ENCODE results near the gene LCN15. TPM values are rescaled to one million over a fixed set of nuclear protein-coding genes. Genes with fewer than 3 reads are reported as not detected.

Gene LCN15
- total and polyA plus RNA-seq, 2 of the 13 experiments (the other 11 are each of a cell fraction or from before 2014, with no cell fraction given) = 1.3 to 53.7 TPM

DNA sequence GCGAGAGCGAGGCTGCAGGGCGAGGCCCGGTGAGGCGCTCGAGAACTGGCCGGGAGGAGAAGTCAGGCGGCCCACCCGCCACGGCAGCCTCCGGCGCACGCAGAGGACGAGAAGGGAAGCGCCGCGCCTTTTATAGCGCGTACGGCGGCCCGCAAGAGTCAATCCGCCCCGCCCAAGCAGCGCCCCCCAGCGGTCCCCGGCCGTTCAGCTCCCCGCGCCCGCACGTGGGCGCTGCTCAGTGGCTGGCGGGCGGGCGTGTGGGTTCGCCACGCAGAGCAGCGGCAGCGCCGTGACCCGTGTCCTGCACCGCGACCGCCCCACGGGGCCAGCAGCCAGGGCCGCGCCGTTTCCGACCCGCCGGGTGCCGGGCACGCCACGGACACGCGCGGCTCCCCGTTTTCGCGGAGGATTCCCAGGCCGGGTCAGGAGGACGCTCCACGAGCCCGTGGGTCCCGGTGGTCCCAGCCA is 36.2 kb downstream of the LCN15 start (continued):
- peak; percentile 27; the same call in 1 of the 2 replicates for TF ChIP-seq ZNF280D (CRISPR knock-in tag; IDR thresholded peaks at IDR 0.05)
- TF ChIP-seq TEAD2 (CRISPR knock-in tag; IDR thresholded peaks at IDR 0.05) = peak; percentile 53; the same call in 1 of the 2 replicates
- TF ChIP-seq BHLHE40 (IDR thresholded peaks at IDR 0.05; ENCODE audit: low read length) = peak; percentile 86
- TF ChIP-seq HNRNPLL (IDR thresholded peaks at IDR 0.05; ENCODE audit: low read depth, low read length, poor library complexity, severe bottlenecking) = peak; percentile 58
- peak; percentile 84; the same call in 1 of the 2 replicates for TF ChIP-seq TARDBP (CRISPR knock-in tag; IDR thresholded peaks at IDR 0.05)
- TF ChIP-seq SP1 (IDR thresholded peaks at IDR 0.05) = no peak
- TF ChIP-seq SP1 (CRISPR knock-in tag; IDR thresholded peaks at IDR 0.05) = peak; percentile 89
- peak; percentile 31; the same call in 1 of the 2 replicates for TF ChIP-seq FOXJ3 (CRISPR knock-in tag; IDR thresholded peaks at IDR 0.05; ENCODE audit: borderline replicate concordance)
- TF ChIP-seq ZNF484 (CRISPR knock-in tag; IDR thresholded peaks at IDR 0.05; ENCODE audit: borderline replicate concordance, low read depth) = no peak
- peak; percentile 52 for TF ChIP-seq ZNF883 (CRISPR knock-in tag; IDR thresholded peaks at IDR 0.05; ENCODE audit: not compliant biosample characterization)
- peak; percentile 51 for TF ChIP-seq FOXO1 (CRISPR knock-in tag; IDR thresholded peaks at IDR 0.05)
- TF ChIP-seq MIER2 (CRISPR knock-in tag; IDR thresholded peaks at IDR 0.05) = no peak
- TF ChIP-seq KAT8 (CRISPR knock-in tag; IDR thresholded peaks at IDR 0.05) = peak; percentile 91
- TF ChIP-seq DZIP1 (CRISPR knock-in tag; IDR thresholded peaks at IDR 0.05) = no peak
- TF ChIP-seq ZNF792 (CRISPR knock-in tag; IDR thresholded peaks at IDR 0.05) = peak; percentile 86; the same call in 1 of the 2 replicates
- TF ChIP-seq TEAD3 (CRISPR knock-in tag; optimal IDR thresholded peaks at IDR 0.05; ENCODE audit: borderline replicate concordance) = peak; percentile 66
- TF ChIP-seq, protein P1, sequence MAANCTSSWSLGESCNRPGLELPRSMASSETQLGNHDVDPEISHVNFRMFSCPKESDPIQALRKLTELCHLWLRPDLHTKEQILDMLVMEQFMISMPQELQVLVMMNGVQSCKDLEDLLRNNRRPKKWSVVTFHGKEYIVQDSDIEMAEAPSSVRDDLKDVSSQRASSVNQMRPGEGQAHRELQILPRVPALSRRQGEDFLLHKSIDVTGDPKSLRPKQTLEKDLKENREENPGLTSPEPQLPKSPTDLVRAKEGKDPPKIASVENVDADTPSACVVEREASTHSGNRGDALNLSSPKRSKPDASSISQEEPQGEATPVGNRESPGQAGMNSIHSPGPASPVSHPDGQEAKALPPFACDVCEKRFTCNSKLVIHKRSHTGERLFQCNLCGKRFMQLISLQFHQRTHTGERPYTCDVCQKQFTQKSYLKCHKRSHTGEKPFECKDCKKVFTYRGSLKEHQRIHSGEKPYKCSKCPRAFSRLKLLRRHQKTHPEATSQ (CRISPR knock-in tag; IDR thresholded peaks at IDR 0.05; ENCODE audit: borderline replicate concordance) = no peak
- peak; percentile 80 for TF ChIP-seq TOPORS (CRISPR knock-in tag; IDR thresholded peaks at IDR 0.05)
- TF ChIP-seq ZNF672 (CRISPR knock-in tag; IDR thresholded peaks at IDR 0.05) = peak; percentile 84; the same call in 1 of the 2 replicates
- TF ChIP-seq, protein P2, sequence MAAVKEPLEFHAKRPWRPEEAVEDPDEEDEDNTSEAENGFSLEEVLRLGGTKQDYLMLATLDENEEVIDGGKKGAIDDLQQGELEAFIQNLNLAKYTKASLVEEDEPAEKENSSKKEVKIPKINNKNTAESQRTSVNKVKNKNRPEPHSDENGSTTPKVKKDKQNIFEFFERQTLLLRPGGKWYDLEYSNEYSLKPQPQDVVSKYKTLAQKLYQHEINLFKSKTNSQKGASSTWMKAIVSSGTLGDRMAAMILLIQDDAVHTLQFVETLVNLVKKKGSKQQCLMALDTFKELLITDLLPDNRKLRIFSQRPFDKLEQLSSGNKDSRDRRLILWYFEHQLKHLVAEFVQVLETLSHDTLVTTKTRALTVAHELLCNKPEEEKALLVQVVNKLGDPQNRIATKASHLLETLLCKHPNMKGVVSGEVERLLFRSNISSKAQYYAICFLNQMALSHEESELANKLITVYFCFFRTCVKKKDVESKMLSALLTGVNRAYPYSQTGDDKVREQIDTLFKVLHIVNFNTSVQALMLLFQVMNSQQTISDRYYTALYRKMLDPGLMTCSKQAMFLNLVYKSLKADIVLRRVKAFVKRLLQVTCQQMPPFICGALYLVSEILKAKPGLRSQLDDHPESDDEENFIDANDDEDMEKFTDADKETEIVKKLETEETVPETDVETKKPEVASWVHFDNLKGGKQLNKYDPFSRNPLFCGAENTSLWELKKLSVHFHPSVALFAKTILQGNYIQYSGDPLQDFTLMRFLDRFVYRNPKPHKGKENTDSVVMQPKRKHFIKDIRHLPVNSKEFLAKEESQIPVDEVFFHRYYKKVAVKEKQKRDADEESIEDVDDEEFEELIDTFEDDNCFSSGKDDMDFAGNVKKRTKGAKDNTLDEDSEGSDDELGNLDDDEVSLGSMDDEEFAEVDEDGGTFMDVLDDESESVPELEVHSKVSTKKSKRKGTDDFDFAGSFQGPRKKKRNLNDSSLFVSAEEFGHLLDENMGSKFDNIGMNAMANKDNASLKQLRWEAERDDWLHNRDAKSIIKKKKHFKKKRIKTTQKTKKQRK (IDR thresholded peaks at IDR 0.05; ENCODE audit: low read length) = no peak
